22Rv1 (cell line): ENCODE results near the gene BBX.

ENCODE experiments used
- ZFX ChIP-seq: fragments of 450-650 bp; IDR thresholded peaks from 2 replicates; pipeline ENCODE4 v1.6.1; 2017; ENCODE audit warnings: antibody characterized with exemption, borderline replicate concordance
- TF ChIP-seq, protein P1 (sequence below): fragments of 450-650 bp; IDR thresholded peaks from 2 replicates; pipeline ENCODE4 v1.5.1; 2017; ENCODE audit warnings: mild to moderate bottlenecking

- TF ChIP-seq, protein P1, sequence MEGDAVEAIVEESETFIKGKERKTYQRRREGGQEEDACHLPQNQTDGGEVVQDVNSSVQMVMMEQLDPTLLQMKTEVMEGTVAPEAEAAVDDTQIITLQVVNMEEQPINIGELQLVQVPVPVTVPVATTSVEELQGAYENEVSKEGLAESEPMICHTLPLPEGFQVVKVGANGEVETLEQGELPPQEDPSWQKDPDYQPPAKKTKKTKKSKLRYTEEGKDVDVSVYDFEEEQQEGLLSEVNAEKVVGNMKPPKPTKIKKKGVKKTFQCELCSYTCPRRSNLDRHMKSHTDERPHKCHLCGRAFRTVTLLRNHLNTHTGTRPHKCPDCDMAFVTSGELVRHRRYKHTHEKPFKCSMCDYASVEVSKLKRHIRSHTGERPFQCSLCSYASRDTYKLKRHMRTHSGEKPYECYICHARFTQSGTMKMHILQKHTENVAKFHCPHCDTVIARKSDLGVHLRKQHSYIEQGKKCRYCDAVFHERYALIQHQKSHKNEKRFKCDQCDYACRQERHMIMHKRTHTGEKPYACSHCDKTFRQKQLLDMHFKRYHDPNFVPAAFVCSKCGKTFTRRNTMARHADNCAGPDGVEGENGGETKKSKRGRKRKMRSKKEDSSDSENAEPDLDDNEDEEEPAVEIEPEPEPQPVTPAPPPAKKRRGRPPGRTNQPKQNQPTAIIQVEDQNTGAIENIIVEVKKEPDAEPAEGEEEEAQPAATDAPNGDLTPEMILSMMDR: peak; percentile 80
- TF ChIP-seq ZFX: no peak
Measured at GRCh38 chr3:107676469-107677309, 153.9 kb downstream of the BBX start.
